Stimulated activated CD8-positive, alpha-beta memory T cell treated with anti-CD3 and anti-CD28 coated beads, Interleukin-7, amount 100 ng/mL, for 4 hours (primary cell): ENCODE measurements around the gene SLC13A3.

Source experiments
- DNase-seq, 2 donors: peaks; one replicate each; pipeline ENCODE4 v3.0.0-alpha.2; 2020; ENCODE audit warnings: low read depth in 2 of 2

Gene SLC13A3

GRCh38 chr20:46635514-46636136, 15.6 kb downstream of the SLC13A3 start:
- no peak for DNase-seq

GRCh38 chr20:46634528-46634927, 16.7 kb downstream of the SLC13A3 start:
- DNase-seq, result no peak

- no peak for DNase-seq
These were observed 19.3 kb downstream of the SLC13A3 start for GRCh38 chr20:46631874-46632446.

- no peak for DNase-seq
These were observed 19.9 kb downstream of the SLC13A3 start for GRCh38 chr20:46631212-46631869.

- DNase-seq, result no peak
These were observed 21.0 kb downstream of the SLC13A3 start for GRCh38 chr20:46630306-46630705.

GRCh38 chr20:46629341-46629740, 21.9 kb downstream of the SLC13A3 start:
- no peak for DNase-seq

- no peak for DNase-seq
These were observed 24.0 kb downstream of the SLC13A3 start for GRCh38 chr20:46627234-46627633.

GRCh38 chr20:46626758-46627157, 24.5 kb downstream of the SLC13A3 start:
- DNase-seq, result no peak

- no peak for DNase-seq
These were observed 25.3 kb downstream of the SLC13A3 start for GRCh38 chr20:46625875-46626373.

- DNase-seq, result no peak
These were observed 26.3 kb downstream of the SLC13A3 start for GRCh38 chr20:46624946-46625345.

- DNase-seq, result no peak
These were observed 29.1 kb downstream of the SLC13A3 start for GRCh38 chr20:46622165-46622564.

- DNase-seq, result no peak
These were observed 29.8 kb downstream of the SLC13A3 start for GRCh38 chr20:46621492-46621891.

- DNase-seq, result no peak
These were observed 31.8 kb downstream of the SLC13A3 start for GRCh38 chr20:46619445-46619844.

GRCh38 chr20:46618316-46619100, 32.8 kb downstream of the SLC13A3 start:
- no peak for DNase-seq

GRCh38 chr20:46614503-46614902, 36.8 kb downstream of the SLC13A3 start:
- no peak for DNase-seq

- no peak for DNase-seq
These were observed 41.1 kb downstream of the SLC13A3 start for GRCh38 chr20:46610145-46610544.

GRCh38 chr20:46609043-46609442, 42.2 kb downstream of the SLC13A3 start:
- no peak for DNase-seq

- DNase-seq, result no peak
These were observed 43.3 kb downstream of the SLC13A3 start for GRCh38 chr20:46607849-46608497.

- no peak for DNase-seq
These were observed 43.9 kb downstream of the SLC13A3 start for GRCh38 chr20:46607191-46607848.

- no peak for DNase-seq
These were observed 44.5 kb downstream of the SLC13A3 start for GRCh38 chr20:46606817-46607190.
